LoVo (cell line): ENCODE results near the gene RAD51AP1.
A peak's percentile ranks its signal among the peaks of the same experiment; 100 is the strongest.
"Not testable (repeated sequence)": the region's sequence is repeated elsewhere in the genome, so short reads cannot be mapped to it uniquely, and the experiment has no call there.

Experiments used
- DNase-seq: peaks from one replicate; pipeline ENCODE4 v3.0.0-alpha.2; 2016; ENCODE audit warnings: low spot score

Gene RAD51AP1, protein sequence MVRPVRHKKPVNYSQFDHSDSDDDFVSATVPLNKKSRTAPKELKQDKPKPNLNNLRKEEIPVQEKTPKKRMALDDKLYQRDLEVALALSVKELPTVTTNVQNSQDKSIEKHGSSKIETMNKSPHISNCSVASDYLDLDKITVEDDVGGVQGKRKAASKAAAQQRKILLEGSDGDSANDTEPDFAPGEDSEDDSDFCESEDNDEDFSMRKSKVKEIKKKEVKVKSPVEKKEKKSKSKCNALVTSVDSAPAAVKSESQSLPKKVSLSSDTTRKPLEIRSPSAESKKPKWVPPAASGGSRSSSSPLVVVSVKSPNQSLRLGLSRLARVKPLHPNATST

DNA sequence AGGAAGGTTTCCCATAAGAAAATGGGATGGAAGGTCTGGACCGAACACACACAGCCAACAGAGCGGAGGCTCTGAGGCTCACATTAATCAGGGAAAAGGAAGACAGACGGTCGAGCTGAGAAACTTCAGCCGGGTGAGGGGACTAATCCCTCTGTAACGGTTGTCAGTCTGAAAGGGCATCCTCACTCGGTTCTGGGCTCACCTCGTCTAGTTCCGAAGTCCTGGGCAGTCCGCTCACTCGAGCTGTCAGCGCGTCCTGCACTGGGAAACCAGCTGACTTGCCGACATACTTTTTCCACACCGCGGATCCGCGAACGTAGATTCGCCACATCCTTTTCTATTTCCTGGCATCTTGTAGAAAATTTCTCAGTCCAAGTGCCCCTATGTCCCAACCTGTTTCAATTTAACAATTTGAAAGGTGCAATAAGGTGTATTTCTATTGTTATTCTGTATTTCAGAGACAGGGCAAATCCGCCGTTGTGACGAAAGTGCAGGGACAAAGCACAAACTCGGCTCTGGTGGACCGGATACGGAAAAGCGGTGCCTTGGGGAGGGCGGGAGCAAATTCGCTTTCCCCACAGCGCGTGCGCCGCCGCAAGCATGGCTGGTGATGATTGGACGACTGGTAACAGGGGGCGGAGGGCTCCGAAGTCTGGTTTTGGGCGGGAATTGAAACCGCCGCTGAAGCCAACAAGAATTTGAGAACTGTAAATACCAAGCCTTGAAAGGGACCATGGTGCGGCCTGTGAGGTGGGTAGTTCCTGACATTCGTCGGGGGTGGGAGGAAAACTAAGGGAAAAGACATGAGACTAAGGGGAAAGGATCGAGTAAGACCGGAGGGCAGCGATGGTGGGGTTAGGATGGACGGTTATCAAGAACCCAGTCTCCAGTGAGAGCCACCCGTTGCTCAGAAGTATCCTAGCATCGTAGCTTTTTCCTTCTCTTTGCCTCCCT, at the start of gene RAD51AP1:
RAD51AP1 (plus strand) TSS at position 684 of the 954 bp plus-strand sequence; CDS start at position 734, 50 bp downstream.
- peak; percentile 99 for DNase-seq

DNA sequence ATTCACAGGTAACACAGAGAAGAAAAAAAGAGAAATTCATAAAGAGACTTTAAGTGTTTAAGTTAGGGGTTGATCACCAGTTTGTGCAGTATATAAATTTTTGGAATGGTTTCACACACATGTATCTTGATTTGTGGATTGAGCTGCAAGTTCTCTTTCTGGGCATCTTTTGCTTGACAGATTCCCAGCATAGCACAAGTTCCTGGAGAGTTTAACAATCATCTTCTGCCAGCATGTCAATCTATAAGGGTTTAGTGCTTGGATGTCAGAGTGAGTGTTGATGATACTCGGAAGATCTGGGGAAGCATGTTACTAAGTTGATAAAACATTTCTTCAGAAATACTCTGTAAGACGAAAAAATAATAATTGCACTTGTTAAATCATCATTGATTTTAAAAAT, 49.1 kb upstream of the RAD51AP1 start:
- no peak for DNase-seq

DNA sequence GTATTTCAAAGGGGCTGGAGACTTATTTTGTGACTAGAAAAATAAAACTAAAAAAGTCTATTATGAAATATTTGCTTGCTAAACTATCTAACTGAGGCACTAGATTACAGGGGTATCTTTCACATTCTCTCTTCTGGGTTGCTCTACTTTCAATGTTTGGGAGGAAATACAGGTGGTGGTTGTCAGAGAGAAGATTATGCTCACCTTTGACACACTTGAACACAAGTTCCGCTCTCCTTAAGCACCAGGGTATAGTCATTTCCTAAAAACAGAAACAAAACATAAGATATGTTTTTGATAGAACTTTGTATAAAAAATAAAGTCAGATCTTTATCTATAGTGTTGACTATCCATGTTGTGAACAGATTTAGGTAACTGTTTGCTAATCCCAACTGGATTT, 47.7 kb upstream of the RAD51AP1 start:
- DNase-seq: no peak

DNA sequence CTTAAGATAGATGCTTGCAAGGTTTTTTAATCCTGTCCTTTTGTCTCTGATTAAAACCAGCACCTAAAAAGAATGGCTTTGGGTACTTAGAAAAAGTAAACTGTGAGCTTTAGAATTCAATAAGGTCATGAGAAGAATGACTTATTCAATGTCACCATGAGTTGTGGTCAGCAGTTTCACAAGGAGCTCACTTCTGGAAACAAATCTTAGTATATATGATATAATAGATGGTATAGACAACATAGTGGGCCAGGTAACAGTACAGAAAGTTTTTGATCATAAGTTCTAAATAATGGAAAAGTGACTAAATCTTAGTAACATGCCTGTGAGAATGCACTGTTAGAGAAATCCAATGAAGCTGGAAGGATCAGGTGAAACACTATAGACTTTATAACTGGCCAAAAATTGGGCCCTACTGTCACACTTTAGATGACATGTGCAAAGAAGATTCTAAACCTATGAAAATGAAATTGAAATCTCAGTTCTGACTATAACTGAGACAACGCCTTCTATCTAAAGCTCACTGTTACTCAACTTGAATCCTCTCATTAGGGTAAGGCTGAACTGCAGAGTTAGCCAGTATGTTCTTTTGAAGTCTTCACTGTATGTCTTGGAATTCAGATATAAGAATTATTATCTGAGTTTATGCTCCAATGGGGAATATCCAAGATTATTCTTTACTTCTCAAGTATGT, 42.4 kb upstream of the RAD51AP1 start:
- no peak for DNase-seq

DNA sequence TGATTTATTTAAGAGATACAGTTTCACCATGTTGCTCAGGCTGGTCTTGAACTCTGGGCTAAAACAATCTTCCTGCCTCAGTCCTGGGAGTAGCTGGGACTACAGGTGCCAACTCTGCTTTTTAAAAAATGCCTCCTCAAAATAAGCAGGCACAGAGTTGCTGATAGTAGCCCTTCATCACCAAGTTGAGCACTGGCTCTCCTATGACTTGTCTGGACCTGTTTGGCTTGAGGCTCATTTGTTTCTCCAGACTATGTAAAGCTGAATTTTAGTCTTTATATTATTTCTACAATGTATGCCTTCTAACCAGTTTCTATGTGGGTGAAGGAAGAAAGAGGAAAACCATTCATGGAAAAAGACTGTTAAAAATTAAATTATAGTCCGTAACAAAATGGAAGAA, 39.5 kb upstream of the RAD51AP1 start:
- no peak for DNase-seq

DNA sequence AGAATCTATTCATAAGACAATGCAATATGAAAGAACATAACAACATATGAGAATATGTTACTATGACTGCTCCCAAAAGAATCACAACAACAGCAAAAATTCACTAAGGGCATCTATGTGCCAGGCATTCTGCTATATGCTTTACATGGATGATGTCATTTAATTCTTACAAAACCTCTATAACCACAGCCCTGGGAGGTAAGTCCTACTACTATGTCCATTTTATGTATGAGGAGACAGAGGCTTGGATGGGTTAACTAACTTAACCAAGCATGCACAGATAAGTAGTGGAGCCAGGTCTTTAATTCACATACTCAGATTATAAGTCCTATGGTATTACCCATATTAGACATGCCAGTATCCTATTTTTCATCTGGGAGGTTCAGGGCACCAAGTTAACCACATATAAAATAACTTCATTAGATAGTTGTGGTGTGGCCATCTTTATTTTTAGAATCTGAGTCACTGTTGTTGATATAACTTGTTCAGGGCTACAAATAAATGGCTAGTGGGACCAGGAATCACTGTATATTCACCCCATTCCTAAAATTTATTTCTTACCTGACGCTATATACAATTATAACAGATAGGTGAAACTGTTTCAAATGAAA, 33.2 kb upstream of the RAD51AP1 start:
- no peak for DNase-seq

DNA sequence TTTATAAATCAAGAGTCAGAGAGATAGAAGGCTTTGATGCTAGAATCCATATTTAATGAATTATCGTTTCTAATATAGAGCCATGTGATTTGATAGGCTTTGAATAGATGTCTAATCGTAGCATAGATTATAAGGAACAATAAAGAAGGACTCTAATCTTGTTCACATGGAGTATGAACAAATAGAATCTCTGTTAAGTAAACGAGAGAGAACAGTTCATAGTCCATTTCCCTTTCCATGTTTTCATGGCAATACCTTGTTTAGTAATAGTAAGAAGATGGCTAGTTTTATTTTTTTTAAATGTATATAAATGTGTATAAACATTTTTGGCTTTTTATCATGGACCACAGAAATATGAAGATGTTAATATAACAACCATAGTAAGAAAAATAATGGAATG, 32.3 kb upstream of the RAD51AP1 start:
- no peak for DNase-seq

DNA sequence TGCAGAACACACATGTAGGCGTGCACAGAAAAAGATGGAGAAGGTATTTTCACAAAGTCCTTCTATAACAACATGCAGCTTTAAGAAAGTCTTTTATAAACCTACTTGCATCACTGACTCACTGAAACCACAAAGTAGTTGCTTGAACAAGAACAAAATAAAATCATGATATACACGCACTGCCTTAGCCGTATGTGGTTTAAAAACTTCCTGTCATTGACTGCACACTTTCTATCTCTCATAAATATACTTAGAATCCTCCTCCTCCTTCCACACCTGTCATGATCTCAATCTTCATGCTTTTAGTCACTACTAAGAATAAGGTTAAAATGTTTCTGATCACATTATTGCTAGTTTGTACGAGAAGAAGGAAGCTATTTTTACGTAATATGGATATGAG, 31.8 kb upstream of the RAD51AP1 start:
- no peak for DNase-seq

DNA sequence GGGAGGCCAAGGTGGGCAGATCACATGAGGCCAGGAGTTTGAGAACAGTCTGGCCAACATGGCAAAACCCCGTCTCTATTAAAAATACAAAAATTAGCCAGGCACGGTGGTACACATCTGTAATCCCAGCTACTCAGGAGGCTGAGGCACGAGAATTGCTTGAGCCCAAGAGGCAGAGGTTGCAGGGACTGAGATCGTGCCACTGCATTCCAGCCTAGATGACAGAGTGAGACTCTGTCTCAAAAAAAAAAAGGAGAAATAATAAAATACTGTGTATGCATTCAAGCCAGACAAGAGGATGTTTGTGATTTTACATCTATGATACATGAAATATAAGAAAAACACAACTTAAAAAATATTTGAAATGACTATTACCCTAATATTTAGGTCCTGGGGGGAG, 30.2 kb upstream of the RAD51AP1 start:
- not testable (repeated sequence) for DNase-seq

DNA sequence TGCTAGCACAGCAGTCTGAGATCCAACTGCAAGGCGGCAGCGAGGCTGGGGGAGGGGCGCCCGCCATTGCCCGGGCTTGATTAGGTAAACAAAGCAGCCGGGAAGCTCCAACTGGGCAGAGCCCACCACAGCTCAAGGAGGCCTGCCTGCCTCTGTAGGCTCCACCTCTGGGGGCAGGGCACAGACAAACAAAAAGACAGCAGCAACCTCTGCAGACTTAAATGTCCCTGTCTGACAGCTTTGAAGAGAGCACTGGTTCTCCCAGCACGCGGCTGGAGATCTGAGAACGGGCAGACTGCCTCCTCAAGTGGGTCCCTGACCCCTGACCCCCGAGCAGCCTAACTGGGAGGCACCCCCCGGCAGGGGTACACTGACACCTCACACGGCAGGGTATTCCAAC, 29.4 kb upstream of the RAD51AP1 start:
- DNase-seq: not testable (repeated sequence)

DNA sequence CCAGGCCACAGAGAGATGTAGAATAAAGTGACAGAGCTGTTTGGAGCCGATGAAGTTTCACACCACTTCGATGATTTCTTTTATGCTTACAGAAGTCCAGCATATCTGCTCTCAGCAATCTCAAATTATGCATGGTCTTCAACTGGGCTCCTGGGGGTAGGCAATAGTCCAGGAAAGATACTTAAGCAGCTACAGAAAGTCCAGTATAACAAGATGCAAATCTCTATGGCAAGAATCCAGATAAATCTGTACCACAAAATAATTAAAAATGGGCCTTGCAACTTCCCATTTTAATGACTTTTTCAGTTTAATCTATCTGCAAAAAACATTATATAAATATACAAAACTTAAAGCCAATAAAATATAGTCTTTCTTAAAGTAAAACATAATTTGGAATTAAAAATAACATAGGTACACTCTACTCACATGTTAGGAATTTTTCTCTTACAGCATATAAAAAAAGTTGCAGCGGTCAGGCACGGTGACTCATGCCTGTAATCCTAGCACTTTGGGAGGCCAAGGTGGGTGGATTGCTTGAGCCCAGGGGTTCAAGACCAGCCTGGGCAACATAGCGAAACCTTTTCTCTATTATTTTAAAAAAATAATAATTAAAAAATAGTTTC, 20.5 kb upstream of the RAD51AP1 start:
- peak; percentile 35 for DNase-seq

DNA sequence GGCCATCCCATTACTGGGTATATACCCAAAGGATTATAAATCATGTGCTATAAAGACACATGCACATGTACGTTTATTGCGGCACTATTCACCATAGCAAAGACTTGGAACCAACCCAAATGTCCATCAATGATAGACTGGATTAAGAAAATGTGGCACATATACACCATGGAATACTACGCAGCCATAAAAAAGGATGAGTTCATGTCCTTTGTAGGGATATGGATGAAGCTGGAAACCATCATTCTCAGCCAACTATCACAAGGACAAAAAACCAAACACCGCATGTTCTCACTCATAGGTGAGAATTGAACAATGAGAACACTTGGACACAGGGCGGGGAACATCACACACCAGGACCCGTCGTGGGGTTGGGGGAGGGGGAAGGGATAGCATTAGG, 15.2 kb upstream of the RAD51AP1 start:
- not testable (repeated sequence) for DNase-seq

DNA sequence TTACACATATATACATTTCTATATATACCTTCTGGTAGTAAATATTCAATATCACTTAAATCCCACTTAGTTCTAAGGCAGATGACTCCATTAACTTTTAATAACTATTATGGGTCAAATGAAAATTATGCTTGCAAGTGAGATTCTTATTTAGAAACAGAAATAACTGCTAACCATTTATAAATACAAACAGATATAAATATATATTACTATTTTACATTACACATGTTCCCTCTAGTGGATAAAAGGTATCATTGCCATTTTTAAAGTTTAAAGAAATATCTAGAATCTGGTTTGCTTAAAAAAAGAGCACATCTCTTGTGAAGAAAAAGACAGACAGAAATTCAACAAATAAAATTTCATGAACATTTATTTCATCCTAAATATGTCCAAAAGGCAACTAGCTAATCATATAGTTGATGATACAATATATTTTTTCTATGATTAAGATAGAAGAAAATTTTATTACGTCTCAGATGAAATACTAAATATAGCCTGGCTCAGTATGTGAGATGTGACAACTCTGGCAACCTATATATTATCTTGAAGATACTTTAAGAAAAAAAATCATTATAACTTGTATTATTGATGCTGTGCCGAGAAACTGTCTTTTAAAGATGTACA, 11.7 kb upstream of the RAD51AP1 start:
- DNase-seq: peak; percentile 55

DNA sequence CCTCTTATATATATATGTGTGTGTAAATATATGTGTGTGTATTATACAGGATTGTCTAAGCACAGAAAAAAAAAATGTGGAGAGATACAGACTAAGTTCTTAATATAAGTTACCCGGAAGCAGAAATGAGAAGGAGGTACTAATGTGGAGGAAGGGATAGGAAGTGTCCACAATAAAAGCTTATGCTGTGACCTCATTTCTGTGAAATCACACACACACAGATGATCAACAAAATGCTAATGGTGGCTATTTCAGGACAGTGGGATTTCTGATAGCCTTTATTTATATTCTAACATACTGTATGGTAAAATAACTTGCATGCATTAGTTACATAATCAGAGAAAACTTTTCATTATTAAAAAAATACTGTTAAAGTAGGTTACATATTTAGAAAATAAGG, 8.5 kb upstream of the RAD51AP1 start:
- no peak for DNase-seq

DNA sequence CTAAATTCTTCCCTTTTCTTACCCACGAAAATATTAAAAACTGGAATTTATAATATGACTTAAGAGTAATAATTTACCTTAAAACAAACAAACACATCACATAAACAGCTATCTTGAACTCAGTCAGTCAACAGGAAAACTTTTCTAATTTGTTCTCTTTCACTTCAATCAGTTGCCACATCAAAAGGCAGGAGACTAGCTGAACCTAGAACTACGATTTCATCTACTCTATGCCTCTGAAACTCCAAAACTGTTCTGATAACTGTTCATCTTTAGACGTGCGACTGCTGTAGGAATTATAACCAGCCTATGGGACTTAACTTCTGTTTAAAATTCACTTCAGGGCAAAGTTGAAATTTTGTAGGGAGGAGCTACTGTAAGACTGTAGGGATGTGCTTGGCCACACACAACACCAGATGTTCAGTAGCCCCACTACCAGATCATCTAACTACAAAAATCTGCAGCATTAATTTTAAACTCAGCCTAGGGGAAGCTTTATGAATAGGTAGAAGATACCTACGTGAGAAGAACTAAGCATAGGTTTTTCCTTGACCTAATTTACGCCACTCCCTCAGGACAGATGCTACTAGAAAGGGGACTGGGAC, 7.6 kb upstream of the RAD51AP1 start:
- no peak for DNase-seq

DNA sequence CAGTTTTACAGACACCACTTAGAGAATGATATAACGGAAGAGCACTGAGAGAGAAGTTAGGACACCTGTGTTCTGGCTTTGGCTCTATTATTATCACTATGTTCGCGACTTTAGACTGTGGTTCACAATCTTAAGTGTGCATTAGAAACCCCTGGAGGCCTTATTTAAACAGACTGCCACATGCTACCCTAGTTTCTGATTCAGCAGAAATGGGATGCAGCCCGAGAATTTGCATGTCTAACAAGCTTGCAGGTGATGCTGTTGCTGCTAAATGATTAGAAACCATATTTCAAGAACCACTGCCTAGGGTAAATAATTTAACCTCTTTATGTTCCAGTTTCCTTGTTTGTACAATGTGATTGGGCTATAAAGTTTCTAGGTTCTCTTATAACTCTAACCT, 3.6 kb upstream of the RAD51AP1 start:
- no peak for DNase-seq

DNA sequence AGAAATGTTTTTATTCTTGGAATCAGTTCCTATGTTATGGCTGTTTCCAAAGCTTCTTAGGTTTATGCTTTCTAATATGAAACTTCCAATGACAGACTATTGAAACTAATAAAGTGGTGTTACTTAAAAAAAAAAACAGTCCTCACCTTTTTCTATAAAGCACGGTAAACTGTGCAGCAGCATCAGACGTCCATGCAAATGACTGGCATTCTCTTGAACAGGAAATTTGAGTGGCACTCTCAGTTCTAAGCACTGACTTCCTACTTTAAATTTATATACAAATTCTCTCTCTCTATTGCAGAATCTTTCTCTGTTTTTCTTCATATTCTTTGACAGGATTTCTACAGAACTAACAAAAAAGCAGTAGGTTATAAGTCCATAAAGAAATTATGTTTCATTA, 2.8 kb upstream of the RAD51AP1 start:
- no peak for DNase-seq

DNA sequence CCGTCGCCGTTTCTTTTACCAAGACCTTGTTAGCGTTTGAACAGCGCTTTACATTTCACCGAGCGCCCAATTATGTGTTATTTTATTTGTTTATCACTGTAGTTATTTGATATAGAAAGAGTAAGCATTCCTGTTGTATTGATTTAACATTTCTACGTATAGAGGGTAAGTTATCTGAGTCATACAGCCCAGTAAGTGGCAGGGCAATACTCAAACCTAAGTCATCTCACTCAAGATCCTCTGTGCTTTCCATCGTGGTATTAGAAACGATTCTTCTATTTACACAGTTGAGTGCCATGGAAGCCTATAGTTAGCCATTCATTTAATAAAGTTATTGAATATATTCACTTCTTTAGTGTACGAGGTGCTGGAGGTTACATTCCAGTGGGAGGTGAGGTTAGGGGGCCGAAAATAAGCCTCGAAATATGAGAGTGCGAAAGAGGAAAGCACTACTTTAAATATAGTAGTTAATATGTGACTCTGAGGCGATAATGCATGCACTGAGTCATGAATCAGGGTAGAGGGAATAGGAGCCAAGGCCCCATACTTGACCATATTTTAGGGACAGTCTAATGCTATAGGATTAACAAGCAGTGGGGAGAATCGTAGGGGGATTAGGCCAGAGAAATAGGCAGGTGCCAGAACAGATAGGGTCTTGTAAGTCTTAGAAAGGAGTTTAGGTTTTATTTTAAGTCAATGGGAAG, 629 bp downstream of the RAD51AP1 start:
- DNase-seq: no peak

DNA sequence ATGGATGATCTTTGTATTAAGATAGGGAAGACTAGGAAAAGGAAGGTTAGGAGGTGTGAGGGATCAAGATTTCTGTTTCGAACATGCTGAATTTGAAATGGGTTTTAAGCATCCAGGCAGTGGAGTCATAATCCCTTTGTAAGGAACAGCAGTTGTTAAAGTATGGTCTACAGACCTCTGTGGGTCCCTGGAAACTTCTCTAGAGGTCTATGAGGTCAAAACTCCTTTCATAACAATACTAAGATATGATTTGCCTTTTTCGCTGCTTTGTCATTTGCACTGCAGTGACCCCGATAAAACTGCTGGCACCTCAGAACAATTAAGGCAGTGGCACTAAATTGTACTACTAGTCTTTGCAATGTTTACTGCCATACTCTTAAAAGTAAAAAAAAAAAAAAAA, 1.5 kb downstream of the RAD51AP1 start:
- no peak for DNase-seq

DNA sequence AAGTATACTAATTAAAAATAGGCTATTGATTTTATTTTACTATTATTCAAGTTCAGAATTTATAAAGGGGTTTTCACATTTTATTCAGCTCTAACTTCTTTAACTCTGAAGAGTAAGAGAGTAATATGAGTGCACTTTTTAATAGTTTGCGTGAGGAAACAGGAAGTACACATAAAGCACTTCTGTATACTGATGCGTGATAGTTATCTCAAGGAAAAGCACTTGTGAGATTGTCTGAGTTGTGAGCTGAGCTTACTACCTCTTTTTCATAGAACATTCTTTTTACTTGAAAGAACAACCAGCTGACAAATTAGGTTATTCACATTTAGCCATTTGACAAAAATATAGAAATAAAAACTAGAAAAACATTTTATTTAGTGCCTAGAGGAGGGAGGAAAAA, 1.9 kb downstream of the RAD51AP1 start:
- no peak for DNase-seq
